ENCODE results near the gene TBC1D10A. TPM values are rescaled to one million over a fixed set of nuclear protein-coding genes. Genes with fewer than 3 reads are reported as not detected.

Gene TBC1D10A
- total RNA-seq, 1 experiment from 2014 or later: 11.1 TPM

DNA sequence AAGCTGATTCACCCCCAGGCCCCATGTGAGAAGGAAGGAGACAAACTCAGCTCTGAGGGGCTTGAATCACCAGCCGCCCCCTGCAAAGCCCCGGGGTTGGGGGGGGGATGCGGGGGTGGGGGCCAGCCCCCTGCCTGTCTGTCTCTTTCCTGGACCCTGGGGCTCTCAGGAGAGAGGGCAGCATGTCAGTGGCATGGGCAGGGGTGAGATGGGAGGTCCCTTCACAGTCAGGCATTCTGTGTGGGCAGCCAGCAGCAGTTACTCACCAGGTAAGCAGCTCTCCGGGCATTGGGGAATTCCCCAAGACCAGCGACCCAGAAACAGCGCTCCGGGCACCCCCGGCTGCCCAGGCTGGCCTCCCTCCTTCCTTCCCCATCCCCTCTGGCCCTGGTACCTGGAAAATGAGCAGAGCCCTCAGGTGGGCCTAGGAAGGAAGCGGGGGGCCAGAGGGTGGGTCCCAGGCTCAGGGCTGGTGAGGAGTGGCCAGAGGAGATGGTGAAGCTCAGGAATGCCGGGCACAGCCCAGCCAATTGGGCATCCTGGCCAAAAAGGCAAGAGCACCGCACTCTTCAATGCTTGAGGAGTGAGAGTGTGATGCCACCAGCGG, 76.0 kb downstream of the TBC1D10A start (continued):
- TF ChIP-seq, protein P1, sequence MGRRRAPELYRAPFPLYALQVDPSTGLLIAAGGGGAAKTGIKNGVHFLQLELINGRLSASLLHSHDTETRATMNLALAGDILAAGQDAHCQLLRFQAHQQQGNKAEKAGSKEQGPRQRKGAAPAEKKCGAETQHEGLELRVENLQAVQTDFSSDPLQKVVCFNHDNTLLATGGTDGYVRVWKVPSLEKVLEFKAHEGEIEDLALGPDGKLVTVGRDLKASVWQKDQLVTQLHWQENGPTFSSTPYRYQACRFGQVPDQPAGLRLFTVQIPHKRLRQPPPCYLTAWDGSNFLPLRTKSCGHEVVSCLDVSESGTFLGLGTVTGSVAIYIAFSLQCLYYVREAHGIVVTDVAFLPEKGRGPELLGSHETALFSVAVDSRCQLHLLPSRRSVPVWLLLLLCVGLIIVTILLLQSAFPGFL (CRISPR knock-in tag; IDR thresholded peaks at IDR 0.05; ENCODE audit: borderline replicate concordance): no peak

DNA sequence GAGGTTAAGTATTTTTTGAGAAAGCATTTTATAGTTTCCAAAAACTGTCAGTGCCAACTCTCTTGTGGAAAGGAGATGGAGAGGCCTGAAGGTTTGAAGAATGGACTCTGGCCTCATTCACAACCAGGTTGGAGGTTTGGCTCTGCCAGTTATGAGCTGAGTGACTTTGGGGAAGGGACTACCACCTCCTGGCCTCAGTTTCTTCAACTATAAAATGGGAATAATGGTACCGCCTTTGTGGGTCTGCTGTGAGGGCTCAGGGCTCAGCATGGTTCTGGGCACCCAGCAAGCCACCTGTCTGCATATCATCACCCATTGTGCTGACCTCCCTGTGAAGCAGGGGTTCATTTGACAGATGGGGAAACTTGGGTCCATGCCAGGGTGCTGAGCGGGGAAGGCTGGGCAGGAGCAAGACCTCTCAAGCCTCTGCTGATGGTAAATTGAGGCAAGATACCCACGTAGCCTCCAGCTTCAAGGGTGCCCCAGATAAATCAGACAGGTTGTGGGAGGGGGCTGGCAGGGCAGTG, 76.6 kb downstream of the TBC1D10A start:
- Mint-ChIP-seq H3K9me3 (no peaks in the 10 kb centered on the region), H3K4me3 (no peak overlapping the region), H3K4me1 (peaks cover 39% of the 10 kb centered on the region), H3K27ac (no peak overlapping the region), H3K27me3 (ENCODE audit: low read depth) (no peaks in the 10 kb centered on the region), H3K36me3 (no peaks in the 10 kb centered on the region)
- ChIA-PET POLR2A (no interaction called here), CTCF (interaction anchor here (1.0 kb wide), 1 partner anchor 14 kb away, joined by 3 read pairs; no protein-coding TSS in a partner anchor)
- DNase-seq (ENCODE audit: low spot score) (no peak), ATAC-seq (no peak)
- TF ChIP-seq, protein P2, sequence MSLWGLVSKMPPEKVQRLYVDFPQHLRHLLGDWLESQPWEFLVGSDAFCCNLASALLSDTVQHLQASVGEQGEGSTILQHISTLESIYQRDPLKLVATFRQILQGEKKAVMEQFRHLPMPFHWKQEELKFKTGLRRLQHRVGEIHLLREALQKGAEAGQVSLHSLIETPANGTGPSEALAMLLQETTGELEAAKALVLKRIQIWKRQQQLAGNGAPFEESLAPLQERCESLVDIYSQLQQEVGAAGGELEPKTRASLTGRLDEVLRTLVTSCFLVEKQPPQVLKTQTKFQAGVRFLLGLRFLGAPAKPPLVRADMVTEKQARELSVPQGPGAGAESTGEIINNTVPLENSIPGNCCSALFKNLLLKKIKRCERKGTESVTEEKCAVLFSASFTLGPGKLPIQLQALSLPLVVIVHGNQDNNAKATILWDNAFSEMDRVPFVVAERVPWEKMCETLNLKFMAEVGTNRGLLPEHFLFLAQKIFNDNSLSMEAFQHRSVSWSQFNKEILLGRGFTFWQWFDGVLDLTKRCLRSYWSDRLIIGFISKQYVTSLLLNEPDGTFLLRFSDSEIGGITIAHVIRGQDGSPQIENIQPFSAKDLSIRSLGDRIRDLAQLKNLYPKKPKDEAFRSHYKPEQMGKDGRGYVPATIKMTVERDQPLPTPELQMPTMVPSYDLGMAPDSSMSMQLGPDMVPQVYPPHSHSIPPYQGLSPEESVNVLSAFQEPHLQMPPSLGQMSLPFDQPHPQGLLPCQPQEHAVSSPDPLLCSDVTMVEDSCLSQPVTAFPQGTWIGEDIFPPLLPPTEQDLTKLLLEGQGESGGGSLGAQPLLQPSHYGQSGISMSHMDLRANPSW (CRISPR knock-in tag; conservative IDR thresholded peaks at IDR 0.05; ENCODE audit: low read depth): no peak
- TF ChIP-seq, protein P3, sequence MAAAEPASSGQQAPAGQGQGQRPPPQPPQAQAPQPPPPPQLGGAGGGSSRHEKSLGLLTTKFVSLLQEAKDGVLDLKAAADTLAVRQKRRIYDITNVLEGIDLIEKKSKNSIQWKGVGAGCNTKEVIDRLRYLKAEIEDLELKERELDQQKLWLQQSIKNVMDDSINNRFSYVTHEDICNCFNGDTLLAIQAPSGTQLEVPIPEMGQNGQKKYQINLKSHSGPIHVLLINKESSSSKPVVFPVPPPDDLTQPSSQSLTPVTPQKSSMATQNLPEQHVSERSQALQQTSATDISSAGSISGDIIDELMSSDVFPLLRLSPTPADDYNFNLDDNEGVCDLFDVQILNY (CRISPR knock-in tag; IDR thresholded peaks at IDR 0.05): no peak
- TF ChIP-seq, protein P4, sequence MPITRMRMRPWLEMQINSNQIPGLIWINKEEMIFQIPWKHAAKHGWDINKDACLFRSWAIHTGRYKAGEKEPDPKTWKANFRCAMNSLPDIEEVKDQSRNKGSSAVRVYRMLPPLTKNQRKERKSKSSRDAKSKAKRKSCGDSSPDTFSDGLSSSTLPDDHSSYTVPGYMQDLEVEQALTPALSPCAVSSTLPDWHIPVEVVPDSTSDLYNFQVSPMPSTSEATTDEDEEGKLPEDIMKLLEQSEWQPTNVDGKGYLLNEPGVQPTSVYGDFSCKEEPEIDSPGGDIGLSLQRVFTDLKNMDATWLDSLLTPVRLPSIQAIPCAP (CRISPR knock-in tag; IDR thresholded peaks at IDR 0.05): no peak

DNA sequence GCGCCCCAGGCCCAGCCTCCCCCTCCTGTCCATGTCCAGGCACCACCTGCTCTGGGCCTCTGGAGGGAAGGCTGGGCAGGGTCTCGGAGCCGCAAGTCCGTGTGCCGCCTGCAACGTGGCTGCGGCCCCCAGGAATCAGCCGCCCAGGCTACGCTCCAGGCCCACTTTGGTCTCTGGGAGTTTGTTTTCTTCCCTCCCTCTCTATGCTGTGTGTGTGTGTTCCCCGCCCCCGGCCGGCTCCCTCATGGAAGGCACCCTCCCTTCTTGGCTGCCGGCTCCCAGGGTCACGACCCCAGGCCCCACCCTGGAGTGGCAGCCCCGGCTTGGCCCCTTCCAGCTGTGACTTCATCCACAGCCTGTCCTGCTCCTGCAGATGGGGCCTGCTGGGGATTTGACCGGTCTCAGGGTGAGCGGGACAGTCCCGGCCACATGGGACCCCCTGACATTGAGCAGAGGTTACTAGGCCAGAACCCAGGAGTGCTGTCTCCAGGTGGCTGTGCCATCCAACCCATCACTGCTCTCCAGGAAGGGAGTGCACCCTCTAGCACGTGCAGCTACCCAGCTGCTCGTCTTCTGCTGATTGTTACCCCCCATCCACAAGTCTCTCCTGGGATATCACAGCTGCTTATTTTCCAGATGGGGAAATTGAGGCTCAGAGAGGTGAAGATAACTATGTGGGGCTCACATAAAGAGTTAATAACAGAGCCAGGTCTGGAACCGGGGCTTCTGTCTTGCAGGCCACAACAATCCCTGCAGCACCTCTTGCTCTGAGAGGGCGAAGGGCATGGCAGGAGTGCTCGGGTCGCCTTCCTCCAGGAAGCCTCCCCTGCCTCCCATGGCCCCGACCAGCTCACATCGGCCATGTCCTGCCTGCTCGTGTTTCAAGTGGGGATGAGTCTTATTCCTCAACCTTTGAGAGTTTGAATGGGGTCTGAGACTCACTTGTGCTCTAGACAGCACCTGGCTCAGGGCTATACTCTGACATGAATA, 77.4 kb downstream of the TBC1D10A start:
- no peaks in the 10 kb centered on the region for H3K27me3 Mint-ChIP-seq (ENCODE audit: low read depth)

More for the DNA sequence above, 77.4 kb downstream of the TBC1D10A start:
- ChIA-PET CTCF (interaction anchor here (1.0 kb wide), 1 partner anchor 15 kb away, joined by 3 read pairs; no protein-coding TSS in a partner anchor), POLR2A (no interaction called here)
- TF ChIP-seq, protein P3 (CRISPR knock-in tag; IDR thresholded peaks at IDR 0.05): no peak
- TF ChIP-seq, protein P5, sequence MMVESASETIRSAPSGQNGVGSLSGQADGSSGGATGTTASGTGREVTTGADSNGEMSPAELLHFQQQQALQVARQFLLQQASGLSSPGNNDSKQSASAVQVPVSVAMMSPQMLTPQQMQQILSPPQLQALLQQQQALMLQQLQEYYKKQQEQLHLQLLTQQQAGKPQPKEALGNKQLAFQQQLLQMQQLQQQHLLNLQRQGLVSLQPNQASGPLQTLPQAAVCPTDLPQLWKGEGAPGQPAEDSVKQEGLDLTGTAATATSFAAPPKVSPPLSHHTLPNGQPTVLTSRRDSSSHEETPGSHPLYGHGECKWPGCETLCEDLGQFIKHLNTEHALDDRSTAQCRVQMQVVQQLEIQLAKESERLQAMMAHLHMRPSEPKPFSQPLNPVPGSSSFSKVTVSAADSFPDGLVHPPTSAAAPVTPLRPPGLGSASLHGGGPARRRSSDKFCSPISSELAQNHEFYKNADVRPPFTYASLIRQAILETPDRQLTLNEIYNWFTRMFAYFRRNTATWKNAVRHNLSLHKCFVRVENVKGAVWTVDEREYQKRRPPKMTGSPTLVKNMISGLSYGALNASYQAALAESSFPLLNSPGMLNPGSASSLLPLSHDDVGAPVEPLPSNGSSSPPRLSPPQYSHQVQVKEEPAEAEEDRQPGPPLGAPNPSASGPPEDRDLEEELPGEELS (CRISPR knock-in tag; IDR thresholded peaks at IDR 0.05): no peak
- TF ChIP-seq TCF7 (CRISPR knock-in tag; IDR thresholded peaks at IDR 0.05; ENCODE audit: low read depth): no peak
- TF ChIP-seq ZNF219 (CRISPR knock-in tag; IDR thresholded peaks at IDR 0.05; ENCODE audit: borderline replicate concordance): no peak
- no peak for TF ChIP-seq NFE2L1 (CRISPR knock-in tag; IDR thresholded peaks at IDR 0.05)
- ATAC-seq (no peak), DNase-seq (ENCODE audit: low spot score) (no peak)
- Mint-ChIP-seq H3K36me3 (peaks cover under 1% of the 10 kb centered on the region; the same call in 1 of the 2 replicates), H3K4me3 (no peak overlapping the region), H3K27ac (no peak overlapping the region; the same call in 1 of the 2 replicates), H3K4me1 (peaks cover 46% of the 10 kb centered on the region), H3K9me3 (no peaks in the 10 kb centered on the region)
